Memory B cell (primary cell): Measurements from ENCODE around the gene RFC3.

Experiments used
- ATAC-seq: fragments of 150-1000 bp; cut with Tn5 transposase; 2 replicates; pipeline ENCODE4 v1.10.0; 2021; ENCODE audit warnings: low read depth, mild to moderate bottlenecking, moderate library complexity
- DNase-seq, 2 donors: peaks; one replicate each; pipeline ENCODE4 v3.0.0; 2022; ENCODE audit warnings: low spot score in 2 of 2
- H3K27ac Mint-ChIP-seq: one replicate; pipeline ENCODE4 v1.8.0; 2022; ENCODE audit warnings: mild to moderate bottlenecking, moderate library complexity, mixed read lengths
- H3K27me3 Mint-ChIP-seq: one replicate; pipeline ENCODE4 v1.8.0; 2022; ENCODE audit warnings: mixed read lengths
- H3K36me3 Mint-ChIP-seq: one replicate; pipeline ENCODE4 v1.8.0; 2022; ENCODE audit warnings: mild to moderate bottlenecking, mixed read lengths
- H3K4me1 Mint-ChIP-seq: one replicate; pipeline ENCODE4 v1.8.0; 2022; ENCODE audit warnings: mixed read lengths
- H3K4me3 Mint-ChIP-seq: one replicate; pipeline ENCODE4 v1.8.0; 2022; ENCODE audit warnings: mild to moderate bottlenecking, moderate library complexity, mixed read lengths
- H3K9me3 Mint-ChIP-seq: one replicate; pipeline ENCODE4 v1.8.0; 2022; ENCODE audit warnings: mixed read lengths

RFC3 gene

GRCh38 chr13:33832872-33833271, 14.9 kb downstream of the RFC3 start:
- H3K27me3 Mint-ChIP-seq: no peaks in the 10 kb centered on the region
- no peak overlapping the region for H3K27ac Mint-ChIP-seq
- H3K9me3 Mint-ChIP-seq: no peaks in the 10 kb centered on the region
- no peak overlapping the region for H3K4me3 Mint-ChIP-seq
- peaks cover 2% of the 10 kb centered on the region for H3K4me1 Mint-ChIP-seq
- DNase-seq (no peak), ATAC-seq (no peak)
- peaks cover 32% of the 10 kb centered on the region for H3K36me3 Mint-ChIP-seq

DNA sequence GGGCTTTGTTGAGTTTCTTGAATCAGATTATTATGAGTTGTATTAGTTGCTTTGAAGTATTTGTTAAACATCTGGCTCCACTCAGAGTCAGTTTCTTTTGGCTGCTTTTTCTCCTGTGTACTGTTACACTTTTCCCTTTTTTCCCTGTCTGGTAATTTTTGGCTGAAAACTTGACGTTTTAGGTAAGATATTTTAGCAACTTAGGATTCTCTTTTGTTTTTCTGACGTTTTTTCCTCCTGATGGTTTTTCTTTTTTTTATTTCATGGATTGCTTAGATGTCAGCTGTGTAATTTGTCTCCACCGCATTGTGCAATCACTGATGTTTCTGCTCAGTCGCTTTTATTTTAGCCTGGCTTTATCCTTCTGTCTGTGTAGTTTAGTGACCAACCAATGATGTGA, 20.7 kb downstream of the RFC3 start:
- peaks cover 20% of the 10 kb centered on the region for H3K36me3 Mint-ChIP-seq
- H3K4me3 Mint-ChIP-seq: no peak overlapping the region
- no peaks in the 10 kb centered on the region for H3K27me3 Mint-ChIP-seq
- ATAC-seq (no peak), DNase-seq (no peak)
- H3K4me1 Mint-ChIP-seq: no peaks in the 10 kb centered on the region
- H3K27ac Mint-ChIP-seq: no peak overlapping the region
- no peaks in the 10 kb centered on the region for H3K9me3 Mint-ChIP-seq

DNA sequence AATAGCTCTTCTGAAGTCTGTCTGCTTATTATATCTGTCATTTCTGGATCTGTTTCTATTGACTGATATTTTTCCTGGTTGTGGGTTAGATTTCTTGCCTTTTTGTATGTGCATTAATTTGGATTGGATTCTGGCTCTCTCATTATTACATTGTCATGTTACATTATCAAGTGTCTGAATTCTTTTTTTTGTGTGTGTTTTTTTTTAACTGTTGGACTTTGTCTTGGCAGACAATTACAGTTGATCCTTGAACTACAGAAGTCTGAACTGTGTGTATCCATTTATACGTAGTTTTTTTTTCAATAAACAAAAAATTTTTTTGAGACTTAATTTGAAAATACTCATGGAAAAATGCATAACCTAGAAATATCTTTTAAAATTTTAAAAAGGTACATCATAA, 22.5 kb downstream of the RFC3 start:
- Mint-ChIP-seq H3K4me3 (no peak overlapping the region), H3K36me3 (peaks cover 20% of the 10 kb centered on the region), H3K9me3 (no peaks in the 10 kb centered on the region), H3K4me1 (no peaks in the 10 kb centered on the region), H3K27me3 (no peaks in the 10 kb centered on the region), H3K27ac (no peak overlapping the region)
- ATAC-seq (no peak), DNase-seq (no peak)

GRCh38 chr13:33842207-33842606, 24.3 kb downstream of the RFC3 start:
- H3K4me3 Mint-ChIP-seq: no peak overlapping the region
- H3K4me1 Mint-ChIP-seq: no peaks in the 10 kb centered on the region
- no peaks in the 10 kb centered on the region for H3K9me3 Mint-ChIP-seq
- no peak for ATAC-seq
- H3K36me3 Mint-ChIP-seq: peaks cover 21% of the 10 kb centered on the region
- no peak for DNase-seq
- no peak overlapping the region for H3K27ac Mint-ChIP-seq
- no peaks in the 10 kb centered on the region for H3K27me3 Mint-ChIP-seq

DNA sequence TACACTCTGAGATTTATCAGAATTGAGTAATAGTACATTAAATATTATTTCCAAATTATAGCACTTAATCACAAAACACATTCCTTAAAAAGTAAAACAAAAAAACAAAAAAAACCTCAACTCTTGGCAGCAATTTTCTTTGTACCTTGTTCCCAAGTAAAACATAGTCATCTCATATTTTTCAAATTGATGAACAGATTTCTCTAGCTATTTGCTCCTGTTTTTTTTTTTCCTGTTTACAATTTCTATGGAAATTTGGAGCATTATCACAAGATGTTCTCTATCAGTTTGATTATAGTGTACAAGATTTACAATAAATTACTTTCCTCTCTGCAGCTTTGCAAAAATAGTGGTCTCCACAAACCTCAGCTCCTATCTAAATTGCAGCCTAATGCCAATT, 25.0 kb downstream of the RFC3 start:
- no peak overlapping the region for H3K4me3 Mint-ChIP-seq
- no peak for DNase-seq
- H3K36me3 Mint-ChIP-seq: peaks cover 24% of the 10 kb centered on the region
- H3K4me1 Mint-ChIP-seq: no peaks in the 10 kb centered on the region
- ATAC-seq: no peak
- no peaks in the 10 kb centered on the region for H3K27me3 Mint-ChIP-seq
- no peaks in the 10 kb centered on the region for H3K9me3 Mint-ChIP-seq
- H3K27ac Mint-ChIP-seq: no peak overlapping the region

- ATAC-seq: no peak
- no peaks in the 10 kb centered on the region for H3K9me3 Mint-ChIP-seq
- H3K27ac Mint-ChIP-seq: no peak overlapping the region
- no peak for DNase-seq
- no peaks in the 10 kb centered on the region for H3K27me3 Mint-ChIP-seq
- H3K4me1 Mint-ChIP-seq: no peaks in the 10 kb centered on the region
- peaks cover 28% of the 10 kb centered on the region for H3K36me3 Mint-ChIP-seq
- no peak overlapping the region for H3K4me3 Mint-ChIP-seq
Observed at GRCh38 chr13:33845572-33846302, 27.8 kb downstream of the RFC3 start.

DNA sequence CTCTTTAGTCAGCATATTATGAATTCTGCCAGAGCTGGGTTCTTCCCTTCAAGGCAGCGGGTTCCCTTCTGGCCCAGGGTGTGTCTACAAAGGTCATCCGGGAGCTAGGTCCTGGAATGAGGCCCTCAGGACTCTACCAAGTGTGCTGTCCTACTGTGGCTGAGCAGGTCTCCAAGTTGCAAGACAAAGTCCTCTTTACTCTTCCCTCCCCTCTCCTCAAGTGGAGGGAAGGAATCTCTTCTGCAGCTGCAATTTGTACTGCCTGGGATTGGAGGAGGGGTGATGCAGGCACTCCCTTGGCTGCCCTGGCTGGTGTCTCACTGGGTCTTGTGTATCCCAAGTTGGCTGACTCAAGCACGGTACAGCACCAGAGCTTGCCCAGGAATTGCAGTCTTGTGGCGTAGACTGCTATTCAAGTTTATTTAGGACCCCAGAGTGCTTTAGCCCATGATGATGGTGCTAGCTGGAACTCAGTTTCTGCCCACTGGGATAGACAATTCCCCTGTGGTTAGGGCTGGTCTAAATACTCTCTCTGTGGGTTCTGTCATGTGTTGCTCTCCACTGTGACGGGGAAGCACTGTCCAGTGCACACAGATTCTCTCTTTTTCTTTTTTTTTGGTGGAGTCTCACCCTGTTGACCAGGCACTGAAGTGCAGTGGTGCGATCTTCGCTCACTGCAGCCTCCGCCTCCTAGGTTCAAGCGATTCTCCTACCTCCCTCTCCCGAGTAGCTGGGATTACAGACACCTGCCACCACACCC, 28.5 kb downstream of the RFC3 start:
- no peak for DNase-seq
- H3K27me3 Mint-ChIP-seq: no peaks in the 10 kb centered on the region

DNA sequence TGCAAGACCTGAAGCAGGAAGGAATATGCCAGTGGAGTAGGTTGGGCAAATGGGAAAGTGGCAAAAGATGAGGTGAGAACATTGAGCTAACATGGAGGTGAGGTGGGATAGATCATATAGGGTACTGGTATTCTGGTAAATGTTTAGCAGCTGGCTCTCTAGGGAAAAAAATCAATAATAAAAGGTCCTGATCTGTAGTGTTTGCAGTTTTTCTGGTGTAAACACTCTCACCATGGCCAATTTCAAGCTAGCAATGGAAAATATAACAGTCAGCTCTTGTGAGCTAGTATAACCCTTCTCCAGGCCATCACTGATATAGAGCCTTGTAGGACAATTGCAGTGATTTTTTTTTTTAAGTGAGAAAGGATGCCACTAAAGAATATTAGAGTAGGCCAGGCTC, 31.3 kb downstream of the RFC3 start:
- no peaks in the 10 kb centered on the region for H3K27me3 Mint-ChIP-seq
- ATAC-seq (no peak), DNase-seq (no peak)
- H3K9me3 Mint-ChIP-seq: no peaks in the 10 kb centered on the region
- H3K4me3 Mint-ChIP-seq: no peak overlapping the region
- peaks cover 27% of the 10 kb centered on the region for H3K36me3 Mint-ChIP-seq
- no peak overlapping the region for H3K27ac Mint-ChIP-seq
- peaks cover 4% of the 10 kb centered on the region for H3K4me1 Mint-ChIP-seq

More for the DNA sequence above, 28.5 kb downstream of the RFC3 start:
- Mint-ChIP-seq H3K36me3 (peaks cover 28% of the 10 kb centered on the region), H3K9me3 (no peaks in the 10 kb centered on the region), H3K27ac (no peak overlapping the region), H3K4me3 (no peak overlapping the region), H3K4me1 (no peaks in the 10 kb centered on the region)
- no peak for ATAC-seq

DNA sequence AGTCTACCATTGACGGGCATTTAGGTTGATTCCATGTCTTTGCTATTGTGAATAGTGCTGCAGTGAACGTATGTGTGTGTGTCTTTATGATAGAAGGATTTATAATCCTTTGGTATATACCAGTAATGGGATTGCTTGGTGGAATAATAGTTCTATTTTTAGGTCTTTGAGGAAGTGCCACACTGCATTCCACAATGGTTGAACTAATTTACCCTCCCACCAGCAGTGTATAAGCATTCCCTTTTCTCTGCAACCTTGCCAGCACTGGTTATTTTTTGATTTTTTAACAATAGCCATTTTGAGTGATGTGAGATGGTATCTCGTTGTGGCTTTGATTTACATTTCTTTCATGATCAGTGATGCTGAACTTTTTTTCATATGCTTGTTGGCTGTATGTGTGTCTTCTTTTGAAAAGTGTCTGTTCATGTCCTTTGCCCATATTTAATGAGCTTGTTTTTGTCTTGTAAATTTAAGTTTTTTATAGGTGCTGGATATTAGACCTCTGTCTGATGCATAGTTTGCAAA, 37.5 kb downstream of the RFC3 start:
- peak overlapping the region; percentile 40 for H3K27ac Mint-ChIP-seq

DNA sequence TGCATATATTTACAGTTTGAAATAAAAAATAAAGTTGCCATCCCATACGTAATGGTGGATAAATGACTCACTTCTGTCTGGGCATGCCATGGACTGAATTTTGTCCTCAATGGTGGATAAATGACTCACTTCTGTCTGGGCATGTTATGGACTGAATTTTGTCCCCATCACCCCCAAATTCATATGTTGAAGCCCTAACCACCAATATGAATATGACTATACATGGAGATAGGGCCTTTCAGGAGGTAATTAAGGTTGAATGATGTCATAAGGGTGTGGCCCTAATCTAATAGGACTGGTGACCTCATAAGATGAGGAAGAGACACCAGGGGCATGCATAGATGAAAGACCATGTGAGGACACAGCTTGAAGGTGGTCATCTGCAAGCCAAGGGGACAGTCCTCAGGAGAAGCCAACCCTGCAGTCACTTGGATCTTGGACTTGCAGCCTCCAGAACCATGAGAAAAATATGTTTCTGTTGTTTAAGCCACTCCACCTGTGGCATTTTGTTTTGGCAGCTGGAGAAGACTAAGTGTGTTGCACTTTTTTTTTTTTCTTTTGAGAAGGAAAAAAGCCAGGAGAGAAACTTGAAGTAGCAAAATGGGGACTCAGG, 41.8 kb downstream of the RFC3 start:
- peaks cover 14% of the 10 kb centered on the region for H3K4me1 Mint-ChIP-seq
- no peak for ATAC-seq
- no peak for DNase-seq
- peaks cover 8% of the 10 kb centered on the region for H3K36me3 Mint-ChIP-seq
- no peak overlapping the region for H3K4me3 Mint-ChIP-seq
- no peak overlapping the region for H3K27ac Mint-ChIP-seq
- no peaks in the 10 kb centered on the region for H3K27me3 Mint-ChIP-seq
- peaks cover 7% of the 10 kb centered on the region for H3K9me3 Mint-ChIP-seq

More for the DNA sequence above, 37.5 kb downstream of the RFC3 start:
- Mint-ChIP-seq H3K27me3 (no peaks in the 10 kb centered on the region), H3K4me3 (peak overlapping the region; percentile 46), H3K9me3 (peaks cover 4% of the 10 kb centered on the region), H3K4me1 (peaks cover 14% of the 10 kb centered on the region), H3K36me3 (peaks cover 10% of the 10 kb centered on the region)
- DNase-seq (no peak), ATAC-seq (no peak)

DNA sequence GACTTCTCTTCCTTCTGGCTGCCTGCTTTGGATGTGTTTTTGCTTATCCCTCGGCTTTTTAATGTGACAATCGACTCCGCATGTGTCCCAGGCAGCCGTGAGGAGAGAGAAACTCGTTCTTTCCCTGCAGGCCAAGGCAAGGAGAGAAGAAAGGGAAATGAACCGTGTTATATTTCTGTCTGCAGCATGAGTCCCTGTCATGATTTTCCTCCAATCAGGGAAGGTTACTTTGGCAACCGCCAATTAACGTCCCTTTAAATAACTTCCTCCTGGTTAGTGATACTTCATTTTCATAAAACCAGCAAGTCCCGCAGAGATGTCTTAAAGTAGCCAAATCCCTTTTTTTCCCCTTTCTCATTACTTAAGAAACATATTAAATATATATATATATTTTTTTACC, 42.6 kb downstream of the RFC3 start:
- no peak for ATAC-seq
- no peaks in the 10 kb centered on the region for H3K27me3 Mint-ChIP-seq
- peaks cover 8% of the 10 kb centered on the region for H3K36me3 Mint-ChIP-seq
- DNase-seq: no peak
- peaks cover 11% of the 10 kb centered on the region for H3K4me1 Mint-ChIP-seq
- H3K9me3 Mint-ChIP-seq: peaks cover 8% of the 10 kb centered on the region
- H3K27ac Mint-ChIP-seq: no peak overlapping the region
- H3K4me3 Mint-ChIP-seq: no peak overlapping the region

- Mint-ChIP-seq H3K4me1 (peaks cover 9% of the 10 kb centered on the region), H3K27me3 (no peaks in the 10 kb centered on the region), H3K36me3 (peaks cover 3% of the 10 kb centered on the region), H3K4me3 (no peak overlapping the region), H3K9me3 (peaks cover 4% of the 10 kb centered on the region), H3K27ac (no peak overlapping the region)
- ATAC-seq (no peak), DNase-seq (no peak)
Observed at GRCh38 chr13:33862016-33862415, 44.1 kb downstream of the RFC3 start.

GRCh38 chr13:33863188-33863789, 45.3 kb downstream of the RFC3 start:
- Mint-ChIP-seq H3K36me3 (peaks cover 3% of the 10 kb centered on the region), H3K27ac (no peak overlapping the region), H3K27me3 (no peaks in the 10 kb centered on the region), H3K9me3 (peaks cover 4% of the 10 kb centered on the region), H3K4me1 (peaks cover 9% of the 10 kb centered on the region), H3K4me3 (no peak overlapping the region)
- DNase-seq (no peak), ATAC-seq (no peak)

- peaks cover 6% of the 10 kb centered on the region for H3K4me1 Mint-ChIP-seq
- H3K36me3 Mint-ChIP-seq: peaks cover 3% of the 10 kb centered on the region
- no peak overlapping the region for H3K27ac Mint-ChIP-seq
- DNase-seq (peak in 1 of 2 donors; percentile 3), ATAC-seq (peak; percentile 95)
- no peaks in the 10 kb centered on the region for H3K27me3 Mint-ChIP-seq
- peaks cover 4% of the 10 kb centered on the region for H3K9me3 Mint-ChIP-seq
- H3K4me3 Mint-ChIP-seq: no peak overlapping the region
Observed at GRCh38 chr13:33865945-33866344, 48.0 kb downstream of the RFC3 start.
